Gastroesophageal sphincter (tissue), 4 donors: ENCODE results near the gene MAP4K1. TPM values are rescaled to one million over a fixed set of nuclear protein-coding genes. Genes with fewer than 3 reads are reported as not detected.
A peak's percentile ranks its signal among the peaks of the same experiment; 100 is the strongest.

Source experiments
- ATAC-seq: fragments of 150-250 bp; one replicate; pipeline ENCODE4 v1.9.1; 2016; ENCODE audit warnings: mild to moderate bottlenecking, moderate library complexity
- H3K27ac ChIP-seq, 4 donors: fragments of 200-600 bp; sonication (generic) in 3 of 4; 1 replicate in 3 of 4; 2 replicates in 1 of 4; pipeline ENCODE4 v1.5.1; 2016 to 2019
- H3K27me3 ChIP-seq: fragments of 200-600 bp; sonication (generic); one replicate; pipeline ENCODE4 v1.5.1; 2019
- H3K36me3 ChIP-seq, 2 donors: fragments of 200-600 bp; sonication (generic); one replicate each; pipeline ENCODE4 v1.5.1; 2019; ENCODE audit warnings: control low read depth in 1 of 2
- H3K4me1 ChIP-seq, 3 donors: fragments of 200-600 bp; sonication (generic); 1 replicate in 2 of 3; 2 replicates in 1 of 3; pipeline ENCODE4 v1.5.1; 2016 to 2019; ENCODE audit warnings: control low read depth in 2 of 3
- H3K4me3 ChIP-seq, 2 donors: fragments of 200-600 bp; sonication (generic); one replicate each; pipeline ENCODE4 v1.5.1; 2019; ENCODE audit warnings: mild to moderate bottlenecking in 1 of 2, moderate library complexity in 1 of 2
- H3K9me3 ChIP-seq, 3 donors: fragments of 200-600 bp; sonication (generic); one replicate each; pipeline ENCODE4 v1.5.1; 2017 to 2019; ENCODE audit warnings: control low read depth in 2 of 3
- CTCF ChIP-seq, 4 experiments: fragments of 200-600 bp in 2 of 4; fragments of 450-650 bp in 2 of 4; sonication (generic) in 1 of 4; IDR thresholded peaks; one replicate each; pipeline ENCODE4 v1.5.1; 2017 to 2019; ENCODE audit warnings: antibody characterized with exemption in 4 of 4, mild to moderate bottlenecking in 2 of 4, moderate library complexity in 2 of 4
- EP300 ChIP-seq: sonication (generic); formaldehyde crosslinking; IDR thresholded peaks from one replicate; pipeline ENCODE4 v1.6.1; 2017; ENCODE audit warnings: antibody characterized with exemption, mild to moderate bottlenecking
- POLR2A ChIP-seq, 2 donors: fragments of 450-650 bp; IDR thresholded peaks; one replicate each; pipeline ENCODE4 v1.6.1; 2017; ENCODE audit warnings: antibody characterized with exemption in 2 of 2, mild to moderate bottlenecking in 2 of 2, moderate library complexity in 1 of 2
- POLR2AphosphoS5 ChIP-seq: sonication (generic); formaldehyde crosslinking; IDR thresholded peaks from one replicate; pipeline ENCODE4 v1.6.1; 2017; ENCODE audit warnings: antibody characterized with exemption
- WGBS, 2 donors: methylation state at CpG; one replicate each; pipeline ENCODE4 v1.1.5; 2018; ENCODE audit warnings: low coverage in 1 of 2; 5-methylcytosine and 5-hydroxymethylcytosine counted together
- total RNA-seq, 4 donors: library from RNA; depleted of rRNA; stranded (reverse); fragments of >200 nt; gene quantifications; one replicate each; pipeline ENCODE4 v1.1.0, GENCODE V29; 2016

Gene MAP4K1
- total RNA-seq, 4 donors from 2014 or later = 0.62 to 16.1 (median 3.1) TPM

- no peak overlapping the region for H3K4me3 ChIP-seq
- peaks cover 21% of the 10 kb centered on the region for H3K27me3 ChIP-seq
- 81 to 83% methylated on average over 4 to 10 of the region's 11 CpGs for WGBS, 2 donors
- H3K27ac ChIP-seq = no peak overlapping the region
- peaks cover 0 to 9% (median 3%) of the 10 kb centered on the region in 3 donors for H3K4me1 ChIP-seq
- no peaks in the 10 kb centered on the region for H3K36me3 ChIP-seq
- no peak for ATAC-seq
- TF ChIP-seq CTCF (IDR thresholded peaks at IDR 0.05) (no peak), EP300 (no peak), POLR2AphosphoS5 (no peak), POLR2A (IDR thresholded peaks at IDR 0.05) (no peak)
- no peaks in the 10 kb centered on the region for H3K9me3 ChIP-seq
Measured at GRCh38 chr19:38599722-38600121, 18.0 kb downstream of the MAP4K1 start.

- H3K27ac ChIP-seq = no peak overlapping the region
- 0% methylated on average over 1 of the region's 11 CpGs; no CpG with 5 or more reads in 1 of the 2 donors for WGBS, 2 donors
- ATAC-seq = no peak
- no peak for TF ChIP-seq CTCF (IDR thresholded peaks at IDR 0.05)
- TF ChIP-seq POLR2AphosphoS5 = no peak
- no peak for TF ChIP-seq EP300
- no peak for TF ChIP-seq POLR2A (IDR thresholded peaks at IDR 0.05)
- H3K4me1 ChIP-seq = peaks cover 0 to 9% (median 3%) of the 10 kb centered on the region in 3 donors
- no peaks in the 10 kb centered on the region for H3K9me3 ChIP-seq
- peaks cover 48% of the 10 kb centered on the region for H3K27me3 ChIP-seq
- no peaks in the 10 kb centered on the region for H3K36me3 ChIP-seq
- no peak overlapping the region for H3K4me3 ChIP-seq
Measured at GRCh38 chr19:38597075-38597474, 20.7 kb downstream of the MAP4K1 start.

- Histone ChIP-seq H3K27me3 (peaks cover 54% of the 10 kb centered on the region), H3K36me3 (no peaks in the 10 kb centered on the region), H3K27ac (no peak overlapping the region), H3K4me3 (peak overlapping the region in 1 of 2 donors; percentile 32), H3K9me3 (no peaks in the 10 kb centered on the region), H3K4me1 (peaks cover 0 to 9% (median 3%) of the 10 kb centered on the region in 3 donors)
- ATAC-seq = no peak
- WGBS, 2 donors = 9% methylated on average over 6 of the region's 55 CpGs; no CpG with 5 or more reads in 1 of the 2 donors
- TF ChIP-seq POLR2AphosphoS5 = no peak
- no peak for TF ChIP-seq POLR2A (IDR thresholded peaks at IDR 0.05)
- TF ChIP-seq EP300 = no peak
- TF ChIP-seq CTCF (IDR thresholded peaks at IDR 0.05) = no peak
Measured at GRCh38 chr19:38596057-38596981, 21.4 kb downstream of the MAP4K1 start.

- WGBS, 2 donors = 70 to 72% methylated on average over 4 to 5 of the region's 6 CpGs
- Histone ChIP-seq H3K4me1 (peaks cover 0 to 9% (median 3%) of the 10 kb centered on the region in 3 donors), H3K27me3 (peaks cover 73% of the 10 kb centered on the region), H3K9me3 (no peaks in the 10 kb centered on the region), H3K4me3 (no peak overlapping the region), H3K27ac (no peak overlapping the region), H3K36me3 (no peaks in the 10 kb centered on the region)
- TF ChIP-seq EP300 (no peak), CTCF (IDR thresholded peaks at IDR 0.05) (no peak), POLR2AphosphoS5 (no peak), POLR2A (IDR thresholded peaks at IDR 0.05) (no peak)
- no peak for ATAC-seq
Measured at GRCh38 chr19:38592940-38593339, 24.8 kb downstream of the MAP4K1 start.

GRCh38 chr19:38588041-38588440 is 29.7 kb downstream of the MAP4K1 start:
- Histone ChIP-seq H3K4me3 (no peak overlapping the region), H3K9me3 (no peaks in the 10 kb centered on the region), H3K4me1 (no peaks in the 10 kb centered on the region), H3K36me3 (no peaks in the 10 kb centered on the region), H3K27ac (no peak overlapping the region), H3K27me3 (peaks cover 35% of the 10 kb centered on the region)
- no peak for ATAC-seq
- WGBS, 2 donors = 20 to 83% methylated on average over 1 of the region's 2 CpGs
- no peak for TF ChIP-seq CTCF (IDR thresholded peaks at IDR 0.05)
- TF ChIP-seq POLR2AphosphoS5 = no peak
- no peak for TF ChIP-seq EP300
- no peak for TF ChIP-seq POLR2A (IDR thresholded peaks at IDR 0.05)
